Measurements from ENCODE around the gene FALEC. TPM values are rescaled to one million over a fixed set of nuclear protein-coding genes. Genes with fewer than 3 reads are reported as not detected.
A peak's percentile ranks its signal among the peaks of the same experiment; 100 is the strongest.

FALEC gene
- total and polyA plus RNA-seq, 2 of the 8 experiments (the other 6 are each of a cell fraction or from before 2014, with no cell fraction given): not detected

DNA sequence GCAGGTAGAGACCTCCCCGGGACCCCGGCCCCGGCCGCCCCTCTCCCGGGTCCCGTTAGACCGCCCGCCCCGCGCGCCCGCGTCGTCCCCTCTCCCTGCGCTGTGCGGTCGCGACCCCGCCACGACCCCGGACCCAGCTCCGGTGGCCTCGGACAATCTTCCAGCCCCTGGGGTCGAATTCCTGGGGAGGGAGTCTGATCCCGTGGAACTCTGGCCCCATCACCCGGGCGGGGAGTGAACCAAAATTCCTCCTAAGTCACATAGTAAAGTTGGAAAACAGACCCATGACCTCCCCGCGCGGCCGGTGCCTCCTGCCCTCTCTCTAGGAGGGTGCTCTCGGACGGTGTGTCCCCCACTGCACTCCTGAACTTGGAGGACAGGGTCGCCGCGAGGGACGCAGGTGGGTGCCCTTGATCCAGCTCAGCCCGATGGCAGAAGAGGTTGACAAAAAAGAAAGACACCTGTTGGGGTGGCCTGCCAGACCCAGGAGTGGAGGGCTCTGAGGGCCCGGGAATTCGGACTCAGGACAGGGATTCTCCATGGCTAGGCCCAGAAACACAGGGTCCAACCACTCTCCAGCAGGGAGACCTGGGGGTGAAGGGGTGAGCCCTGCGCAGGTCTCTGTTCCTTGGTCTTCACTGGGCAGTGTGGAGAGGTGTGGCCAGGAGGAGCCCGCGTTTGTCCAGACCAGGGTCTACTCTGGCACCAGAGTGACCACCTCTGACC is 34.1 kb downstream of the FALEC start (continued):
- TF ChIP-seq, protein P1, sequence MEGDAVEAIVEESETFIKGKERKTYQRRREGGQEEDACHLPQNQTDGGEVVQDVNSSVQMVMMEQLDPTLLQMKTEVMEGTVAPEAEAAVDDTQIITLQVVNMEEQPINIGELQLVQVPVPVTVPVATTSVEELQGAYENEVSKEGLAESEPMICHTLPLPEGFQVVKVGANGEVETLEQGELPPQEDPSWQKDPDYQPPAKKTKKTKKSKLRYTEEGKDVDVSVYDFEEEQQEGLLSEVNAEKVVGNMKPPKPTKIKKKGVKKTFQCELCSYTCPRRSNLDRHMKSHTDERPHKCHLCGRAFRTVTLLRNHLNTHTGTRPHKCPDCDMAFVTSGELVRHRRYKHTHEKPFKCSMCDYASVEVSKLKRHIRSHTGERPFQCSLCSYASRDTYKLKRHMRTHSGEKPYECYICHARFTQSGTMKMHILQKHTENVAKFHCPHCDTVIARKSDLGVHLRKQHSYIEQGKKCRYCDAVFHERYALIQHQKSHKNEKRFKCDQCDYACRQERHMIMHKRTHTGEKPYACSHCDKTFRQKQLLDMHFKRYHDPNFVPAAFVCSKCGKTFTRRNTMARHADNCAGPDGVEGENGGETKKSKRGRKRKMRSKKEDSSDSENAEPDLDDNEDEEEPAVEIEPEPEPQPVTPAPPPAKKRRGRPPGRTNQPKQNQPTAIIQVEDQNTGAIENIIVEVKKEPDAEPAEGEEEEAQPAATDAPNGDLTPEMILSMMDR (IDR thresholded peaks at IDR 0.05; ENCODE audit: control extremely low read depth in 1 of 3, insufficient read depth in 1 of 3, low read depth in 1 of 3, low read length in 3 of 3): peak in 1 of 3 experiments; percentile 0; a peak in 1 of 4 replicates
- TF ChIP-seq SP2 (IDR thresholded peaks at IDR 0.05; ENCODE audit: low read length) (no peak), RBBP5 (IDR thresholded peaks at IDR 0.05; ENCODE audit: borderline replicate concordance, low read depth, low read length) (no peak), EZH2 (IDR thresholded peaks at IDR 0.05; ENCODE audit: low read depth, low read length, severe bottlenecking) (peak; percentile 9), TEAD4 (IDR thresholded peaks at IDR 0.05; ENCODE audit: low read depth, low read length) (peak; percentile 90)
